HG03060 (cell line): Measurements from ENCODE around the gene BANP.
"Not testable (repeated sequence)": the region's sequence is repeated elsewhere in the genome, so short reads cannot be mapped to it uniquely, and the experiment has no call there.

Source experiments
- ATAC-seq: cut with Tn5 transposase; IDR thresholded peaks from one replicate; pipeline ENCODE4 v1.9.1; 2021; ENCODE audit warnings: low read depth, moderate number of reproducible peaks; ENCODE audit not compliant: unreplicated experiment

The BANP gene

DNA sequence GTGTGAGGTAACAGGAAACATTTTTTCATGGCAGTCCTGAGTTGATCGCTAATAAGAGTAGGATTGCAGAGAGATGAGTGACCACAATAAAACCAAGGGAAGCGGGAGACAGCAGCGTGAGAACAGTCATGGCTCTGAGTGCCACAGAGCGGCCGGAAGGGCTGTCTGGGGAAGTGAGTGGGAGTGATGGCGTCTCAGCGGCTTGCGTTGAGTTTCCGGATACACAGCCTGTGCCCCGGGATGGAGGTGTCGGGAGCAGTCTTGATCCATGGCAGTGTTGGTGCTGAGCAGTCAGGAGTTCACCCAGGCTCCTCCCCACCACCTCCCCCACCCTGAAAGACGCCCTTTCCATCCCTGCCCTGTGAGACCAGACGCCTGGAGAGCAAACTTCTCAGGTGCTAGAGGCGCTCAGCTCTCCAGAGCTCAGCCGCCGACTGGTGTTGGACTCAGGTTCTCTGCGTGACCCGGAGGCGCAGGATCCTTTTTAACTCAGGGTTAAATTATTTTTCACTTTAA lies 59.8 kb downstream of the BANP start:
- no peak for ATAC-seq

DNA sequence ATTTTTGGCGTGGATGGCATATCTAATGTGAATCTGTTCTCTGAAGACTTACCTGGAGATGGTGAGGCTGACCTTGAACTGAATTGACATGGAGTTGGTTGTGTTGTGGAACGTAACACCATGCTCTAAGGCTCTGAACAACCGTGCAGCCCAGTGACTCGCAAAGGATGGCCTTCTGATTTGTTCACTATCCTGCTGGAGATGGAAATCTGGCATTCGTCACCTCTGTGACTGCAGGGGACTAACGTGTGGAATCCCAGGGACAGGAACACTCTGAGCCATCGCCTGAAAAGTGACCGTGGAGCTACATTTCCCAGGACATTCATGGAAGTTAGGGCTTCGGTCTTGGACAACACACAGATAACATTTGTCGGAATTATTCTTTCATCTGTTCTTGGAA lies 61.1 kb downstream of the BANP start:
- no peak for ATAC-seq

DNA sequence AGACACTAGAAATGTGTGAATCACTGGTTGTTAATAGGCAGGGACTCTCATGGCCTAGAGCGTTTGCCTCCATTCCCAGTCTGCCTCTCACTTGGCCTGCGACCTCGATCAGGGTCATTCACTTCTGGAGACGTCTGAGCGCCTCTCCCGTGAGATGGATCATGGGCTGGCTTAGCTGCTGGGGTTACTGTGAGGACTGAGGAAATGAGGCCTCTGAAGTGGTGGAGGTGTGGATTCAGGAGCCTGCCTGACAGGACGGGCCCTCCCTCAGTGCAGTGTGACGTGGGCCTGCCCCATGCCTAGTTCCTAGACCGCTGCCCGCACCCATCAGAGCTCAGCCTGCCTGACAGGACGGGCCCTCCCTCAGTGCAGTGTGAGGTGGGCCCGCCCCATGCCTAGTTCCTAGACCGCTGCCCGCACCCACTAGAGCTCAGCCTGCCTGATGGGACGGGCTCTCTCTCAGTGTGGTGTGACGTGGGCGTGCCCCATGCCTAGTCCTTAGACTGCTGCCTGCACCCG lies 61.9 kb downstream of the BANP start:
- no peak for ATAC-seq

DNA sequence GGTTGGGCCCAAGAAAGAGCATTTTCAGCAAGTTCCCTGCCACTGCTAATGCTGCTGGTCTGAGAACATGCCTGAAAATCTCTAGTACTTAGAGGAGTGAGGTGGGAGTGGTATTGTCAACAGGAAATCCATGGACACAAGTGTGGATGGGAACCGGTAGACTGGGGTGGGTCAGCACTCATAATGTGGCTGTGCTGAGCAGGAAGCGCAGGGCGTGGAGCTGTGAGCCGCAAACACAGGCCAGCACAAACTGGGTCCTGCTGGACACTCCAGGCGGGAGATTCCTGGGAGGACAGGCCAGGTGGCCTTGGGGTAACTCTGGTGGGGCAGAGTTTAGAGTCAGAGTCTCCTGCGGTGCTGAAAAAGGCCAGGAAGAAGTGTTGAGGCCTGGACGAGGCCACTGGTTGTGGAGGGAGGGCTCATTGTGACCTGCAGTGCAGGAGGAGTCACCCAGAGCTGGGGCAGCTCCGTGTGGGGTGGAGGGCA lies 62.6 kb downstream of the BANP start:
- ATAC-seq, result no peak

DNA sequence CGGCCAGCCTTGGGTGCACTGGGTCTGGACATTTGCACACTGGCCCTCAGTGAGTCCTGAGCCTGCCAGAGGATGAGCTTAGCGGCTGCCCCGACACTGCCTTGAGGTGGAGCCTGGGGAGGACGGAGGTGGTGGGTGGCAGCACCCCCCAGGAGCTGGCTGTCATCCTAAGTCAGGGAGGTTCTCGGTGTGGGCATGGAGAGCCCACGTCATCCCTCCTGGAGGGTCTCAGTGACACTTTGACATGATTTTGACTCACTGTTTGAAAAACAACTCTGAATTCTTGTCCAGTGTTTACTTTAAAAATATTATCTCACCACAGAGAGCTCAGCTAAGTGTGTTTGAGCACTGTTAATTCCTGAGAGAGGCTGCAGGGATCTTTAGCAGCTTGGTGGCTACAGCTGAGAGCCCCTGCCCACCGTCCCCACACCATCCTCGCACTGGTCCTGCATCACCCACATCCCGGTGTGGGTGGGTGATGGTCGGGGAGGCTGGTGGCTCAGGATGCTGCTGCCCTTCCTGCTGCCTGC lies 63.1 kb downstream of the BANP start:
- ATAC-seq, result no peak

DNA sequence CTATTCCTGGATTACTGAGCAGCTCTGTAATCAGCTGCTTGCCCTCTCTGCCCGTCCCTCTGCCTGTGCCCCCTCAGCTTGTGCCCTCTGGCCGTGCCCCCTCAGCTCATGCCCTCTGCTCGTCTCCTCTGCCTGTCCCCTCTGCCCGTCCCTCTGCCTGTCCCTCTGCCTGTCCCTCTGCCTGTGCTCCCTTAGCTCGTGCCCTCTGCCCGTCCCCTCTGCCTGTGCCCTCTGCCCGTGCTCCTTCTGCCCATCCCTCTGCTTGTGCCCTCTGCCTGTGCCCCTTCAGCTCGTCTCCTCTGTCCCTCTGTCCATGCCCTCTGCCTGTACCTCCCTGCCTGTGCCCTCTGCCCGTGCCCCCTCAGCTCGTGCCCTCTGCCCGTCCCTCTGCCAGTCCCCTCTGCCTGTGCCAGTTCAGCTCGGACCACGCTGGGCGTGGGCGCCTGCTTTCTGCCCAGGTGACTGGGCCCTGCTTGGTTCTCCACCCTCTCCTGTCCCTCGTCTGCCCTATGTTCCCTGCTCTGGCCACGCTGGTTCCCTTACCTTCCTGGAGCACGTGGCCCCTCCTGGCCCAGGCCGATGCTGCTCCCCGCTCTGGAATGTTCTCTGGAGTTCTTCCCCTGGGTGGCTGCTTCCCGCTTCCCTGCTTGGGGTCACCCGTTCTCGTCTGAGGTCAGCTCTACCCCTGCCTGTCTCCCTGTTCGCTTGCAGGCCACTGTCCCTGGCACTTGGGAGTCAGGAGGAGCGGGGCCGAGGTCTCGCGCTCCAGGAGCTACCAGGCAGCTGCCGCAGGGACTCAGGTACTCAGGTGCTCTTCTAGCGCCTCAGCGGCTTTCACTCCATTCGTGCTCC lies 63.9 kb downstream of the BANP start:
- no peak for ATAC-seq

DNA sequence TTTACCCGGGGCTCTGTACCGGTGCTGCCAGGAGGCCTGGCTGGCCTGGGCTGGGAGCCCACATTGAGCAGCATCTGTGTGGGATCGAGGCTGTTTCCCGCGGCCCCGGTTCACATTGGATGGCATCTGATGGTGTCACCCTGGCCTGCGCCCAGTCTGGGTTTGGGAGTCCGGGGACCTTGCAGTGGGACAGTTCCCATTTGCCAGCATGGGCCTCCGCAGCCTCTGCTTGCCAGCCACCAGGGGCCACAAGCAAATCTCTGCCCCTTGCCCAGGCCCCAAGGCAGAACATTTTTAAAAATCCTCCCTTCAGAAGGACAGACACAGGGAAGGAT lies 64.5 kb downstream of the BANP start:
- no peak for ATAC-seq

DNA sequence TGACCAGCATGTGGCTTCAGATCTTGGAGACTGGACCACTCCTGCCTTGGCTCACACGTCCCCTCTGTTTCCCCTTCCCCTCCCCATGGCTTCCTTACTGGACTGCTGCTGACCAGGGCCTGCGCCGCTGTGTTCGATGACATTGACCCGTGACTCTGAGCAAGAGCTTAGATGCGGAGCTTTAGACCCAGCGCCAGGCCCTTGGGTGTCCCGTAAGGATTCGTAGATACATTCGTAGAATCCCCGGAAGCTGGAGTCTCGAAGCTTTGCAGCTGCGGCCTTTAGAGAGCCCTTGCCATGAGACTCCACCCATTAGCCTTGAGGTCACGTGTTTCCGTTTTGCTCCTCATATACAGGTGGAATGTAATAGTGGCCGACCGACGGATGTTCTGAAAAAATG lies 65.2 kb downstream of the BANP start:
- not testable (repeated sequence) for ATAC-seq

- no peak for ATAC-seq
These were observed 65.7 kb downstream of the BANP start for GRCh38 chr16:88016964-88017363.

DNA sequence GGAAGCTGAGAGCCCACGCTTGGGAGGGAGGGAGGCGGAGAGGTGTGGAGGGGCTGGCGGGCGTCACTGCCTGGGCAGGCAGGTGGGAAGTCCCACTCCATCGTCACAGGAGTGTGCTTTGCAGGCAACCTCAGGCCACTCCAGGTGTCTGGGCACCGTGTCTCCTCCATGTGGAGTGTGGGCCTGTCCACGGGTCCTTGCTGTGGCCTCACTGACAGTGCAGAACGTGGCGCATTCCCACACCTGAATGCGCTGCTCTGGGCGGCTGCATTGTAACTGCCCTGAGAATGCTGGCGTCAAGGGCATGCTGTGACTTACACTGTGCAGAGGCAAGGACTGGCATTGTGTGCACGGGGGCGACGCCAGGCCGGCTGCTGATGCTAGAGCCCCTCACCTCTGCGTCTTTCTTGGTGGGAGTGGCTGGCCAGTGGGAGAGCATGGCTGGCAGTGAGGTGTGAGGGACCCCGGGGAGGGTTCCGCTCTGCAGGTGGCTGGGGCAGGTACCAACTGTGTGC lies 66.4 kb downstream of the BANP start:
- ATAC-seq, result no peak

- ATAC-seq, result not testable (repeated sequence)
These were observed 67.1 kb downstream of the BANP start for GRCh38 chr16:88018382-88018781.

GRCh38 chr16:88019041-88019820 lies 68.0 kb downstream of the BANP start:
- ATAC-seq, result not testable (repeated sequence)

DNA sequence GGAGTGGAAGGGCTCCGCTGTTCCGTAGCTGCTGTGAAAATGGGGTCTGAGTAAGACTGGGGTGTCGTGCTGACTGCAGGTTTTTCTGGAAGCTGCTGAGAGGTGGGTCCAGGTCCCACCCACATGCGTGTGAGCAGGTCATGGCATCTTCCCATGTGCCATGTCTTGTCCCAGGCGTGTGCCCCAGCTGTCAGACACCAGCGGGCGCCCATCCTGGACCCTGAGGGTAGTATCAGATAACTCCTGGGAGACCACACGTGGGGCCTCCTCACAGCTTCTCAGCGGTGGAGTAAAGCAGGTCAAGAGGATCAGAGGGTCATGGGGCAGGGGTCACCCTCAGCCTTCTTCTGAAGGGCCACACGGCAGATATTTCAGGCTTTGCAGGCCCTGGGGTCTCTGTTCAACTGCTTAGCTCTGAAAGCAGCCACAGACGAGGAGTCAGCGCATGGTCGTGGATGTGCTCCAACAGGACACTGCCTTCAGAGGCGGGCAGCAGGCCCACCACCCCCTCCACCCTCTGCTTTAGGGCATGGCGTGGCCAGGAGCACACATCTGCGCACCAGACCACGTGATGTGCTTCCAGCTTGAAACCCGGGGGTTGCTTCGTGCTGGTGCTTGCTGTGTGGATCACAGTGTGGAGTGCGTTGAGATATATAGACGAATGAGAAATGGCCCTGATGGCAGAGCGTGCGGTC lies 68.7 kb downstream of the BANP start:
- ATAC-seq, result no peak

DNA sequence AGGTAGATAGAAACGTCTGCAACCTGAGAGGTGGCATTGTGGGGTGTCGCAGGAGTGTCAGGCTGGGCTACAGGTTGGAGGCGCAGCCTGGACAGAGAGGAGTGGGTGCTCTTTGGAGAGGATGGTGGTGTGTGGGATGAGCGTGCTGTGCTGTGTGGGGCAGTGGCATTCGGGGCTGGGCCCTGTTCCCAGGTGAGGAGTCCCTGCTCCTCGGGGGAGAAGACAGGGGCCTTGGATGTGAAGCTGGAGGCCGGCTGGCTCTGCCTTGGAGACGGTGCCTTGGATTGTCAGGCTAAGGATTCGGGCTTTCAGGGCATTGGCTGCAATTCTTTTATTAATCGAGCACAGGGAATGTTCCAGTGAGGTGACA lies 69.3 kb downstream of the BANP start:
- no peak for ATAC-seq

- not testable (repeated sequence) for ATAC-seq
These were observed 70.1 kb downstream of the BANP start for GRCh38 chr16:88021041-88021970.

GRCh38 chr16:88022076-88023042 lies 71.1 kb downstream of the BANP start:
- ATAC-seq, result no peak

- ATAC-seq, result no peak
These were observed 72.1 kb downstream of the BANP start for GRCh38 chr16:88023366-88023765.

DNA sequence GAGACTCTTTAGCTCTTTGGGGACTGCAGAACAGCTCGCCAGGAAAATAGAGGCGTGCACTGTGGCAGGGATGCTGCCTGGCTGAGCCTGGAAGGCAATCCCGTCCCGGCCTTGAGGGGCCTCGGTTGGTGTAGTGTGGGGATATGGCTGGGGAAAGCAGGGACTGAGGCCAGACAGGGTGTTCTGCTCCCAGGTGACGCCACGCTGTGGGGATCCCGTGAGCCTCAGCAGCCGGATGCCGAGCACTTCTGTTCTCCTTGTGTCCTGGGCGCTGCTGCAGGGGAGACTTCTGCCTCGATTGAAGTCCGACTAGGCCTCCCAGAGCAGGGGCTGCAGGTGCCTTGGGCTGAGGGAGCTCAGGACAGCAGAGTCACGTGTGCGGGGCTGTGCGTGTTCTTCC lies 72.6 kb downstream of the BANP start:
- no peak for ATAC-seq
